Progenitor cell of endocrine pancreas (in vitro differentiated cells): ENCODE measurements around the gene ERP27. TPM values are rescaled to one million over a fixed set of nuclear protein-coding genes. Genes with fewer than 3 reads are reported as not detected.

ENCODE experiments used
- DNase-seq: peaks from one replicate; pipeline ENCODE4 v3.0.0; 2021; ENCODE audit warnings: low spot score; ENCODE audit not compliant: unreplicated experiment
- H3K27ac Mint-ChIP-seq: 2 replicates; pipeline ENCODE4 v1.8.0; 2021; ENCODE audit warnings: mild to moderate bottlenecking, moderate library complexity, mixed read lengths
- H3K27me3 Mint-ChIP-seq: 2 replicates; pipeline ENCODE4 v1.8.0; 2021; ENCODE audit warnings: mixed read lengths
- H3K36me3 Mint-ChIP-seq: 2 replicates; pipeline ENCODE4 v1.8.0; 2022; ENCODE audit warnings: mixed read lengths; ENCODE audit not compliant: insufficient read depth
- H3K4me1 Mint-ChIP-seq: 2 replicates; pipeline ENCODE4 v1.8.0; 2021; ENCODE audit warnings: low read depth, mixed read lengths
- H3K4me3 Mint-ChIP-seq: 2 replicates; pipeline ENCODE4 v1.8.0; 2021; ENCODE audit warnings: low read depth, mild to moderate bottlenecking, moderate library complexity, mixed read lengths
- H3K9me3 Mint-ChIP-seq: 2 replicates; pipeline ENCODE4 v1.8.0; 2021; ENCODE audit warnings: low read depth, mixed read lengths
- CTCF ChIP-seq: fragments of 200-600 bp; sonication (generic); IDR thresholded peaks from one replicate; pipeline ENCODE4 v1.5.0; 2021; ENCODE audit warnings: antibody characterized with exemption, mild to moderate bottlenecking; ENCODE audit not compliant: unreplicated experiment
- total RNA-seq: library from RNA; stranded (reverse); gene quantifications from 2 replicates; pipeline ENCODE4 v1.2.1, GENCODE V29; 2021

ERP27 gene
- total RNA-seq, 1 donor from 2014 or later, result 22.8 TPM

- TF ChIP-seq CTCF, result no peak
- Mint-ChIP-seq H3K4me3 (no peak overlapping the region), H3K4me1 (peaks cover 6% of the 10 kb centered on the region), H3K36me3 (no peaks in the 10 kb centered on the region), H3K27ac (no peak overlapping the region), H3K27me3 (no peaks in the 10 kb centered on the region), H3K9me3 (peaks cover 12% of the 10 kb centered on the region)
- DNase-seq, result no peak
Observed at GRCh38 chr12:14941369-14941768, 3.0 kb upstream of the ERP27 start.

- H3K9me3 Mint-ChIP-seq, result peaks cover 16% of the 10 kb centered on the region
- no peaks in the 10 kb centered on the region for H3K27me3 Mint-ChIP-seq
- no peak overlapping the region for H3K4me3 Mint-ChIP-seq
- no peak for DNase-seq
- no peak overlapping the region for H3K27ac Mint-ChIP-seq
- peaks cover 17% of the 10 kb centered on the region for H3K4me1 Mint-ChIP-seq
- peak; percentile 22 for TF ChIP-seq CTCF
- no peaks in the 10 kb centered on the region for H3K36me3 Mint-ChIP-seq
Observed at GRCh38 chr12:14937689-14938088, 648 bp downstream of the ERP27 start.

DNA sequence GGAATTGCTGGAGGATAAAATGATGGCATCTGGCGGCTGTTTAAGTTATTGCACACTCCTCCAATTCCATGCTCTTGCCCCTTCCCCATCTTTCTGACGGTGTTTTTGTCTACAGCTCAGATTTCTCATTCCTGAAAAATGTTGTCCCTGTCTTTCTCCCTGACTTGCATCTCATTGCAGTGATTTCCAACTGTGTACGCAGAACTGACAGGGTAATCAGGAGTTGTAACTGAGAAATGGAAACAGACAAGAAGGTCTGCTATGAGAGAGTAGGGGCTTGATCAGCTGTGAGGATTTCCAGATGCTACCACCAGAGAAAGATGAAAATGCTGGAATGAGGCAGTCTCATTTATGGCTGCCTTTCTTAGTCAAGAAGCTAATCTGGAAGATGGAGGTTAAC lies 1.3 kb downstream of the ERP27 start:
- no peaks in the 10 kb centered on the region for H3K27me3 Mint-ChIP-seq
- peaks cover 14% of the 10 kb centered on the region for H3K9me3 Mint-ChIP-seq
- no peak overlapping the region for H3K27ac Mint-ChIP-seq
- peaks cover 19% of the 10 kb centered on the region for H3K4me1 Mint-ChIP-seq
- no peak for TF ChIP-seq CTCF
- no peaks in the 10 kb centered on the region for H3K36me3 Mint-ChIP-seq
- no peak overlapping the region for H3K4me3 Mint-ChIP-seq
- no peak for DNase-seq

DNA sequence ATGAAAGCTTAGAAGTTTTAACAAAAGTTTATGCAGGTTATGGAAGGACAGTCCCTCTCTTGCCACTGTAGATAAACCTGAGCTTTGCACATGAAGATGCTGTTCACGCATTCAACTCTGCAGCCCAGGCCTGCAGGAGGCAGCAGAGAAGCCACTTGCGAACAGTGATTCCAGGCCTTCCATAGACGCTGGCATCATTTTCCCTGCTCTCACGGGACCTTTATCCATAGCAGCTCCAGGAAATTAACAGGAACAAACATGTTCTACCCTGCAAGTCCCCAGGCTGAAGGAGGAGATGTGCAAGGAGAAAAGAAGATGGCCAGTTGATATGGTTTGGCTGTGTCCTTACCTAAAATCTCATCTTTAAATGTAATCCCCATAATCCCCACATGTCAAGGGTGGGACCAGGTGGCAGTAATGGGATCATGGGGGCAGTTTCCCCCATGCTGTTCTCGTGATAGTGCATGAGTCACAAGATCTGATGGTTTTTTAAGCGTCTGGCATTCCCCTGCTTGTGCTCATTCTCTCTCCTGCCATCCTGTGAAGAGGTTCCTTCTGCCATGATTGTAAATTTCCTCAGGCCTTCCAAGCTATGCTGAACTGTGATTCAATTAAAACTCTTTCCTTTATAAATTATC lies 2.0 kb downstream of the ERP27 start:
- Mint-ChIP-seq H3K27me3 (no peaks in the 10 kb centered on the region), H3K9me3 (peaks cover 12% of the 10 kb centered on the region), H3K36me3 (peaks cover 1% of the 10 kb centered on the region), H3K27ac (no peak overlapping the region), H3K4me3 (no peak overlapping the region), H3K4me1 (peaks cover 22% of the 10 kb centered on the region)
- TF ChIP-seq CTCF, result no peak
- no peak for DNase-seq

DNA sequence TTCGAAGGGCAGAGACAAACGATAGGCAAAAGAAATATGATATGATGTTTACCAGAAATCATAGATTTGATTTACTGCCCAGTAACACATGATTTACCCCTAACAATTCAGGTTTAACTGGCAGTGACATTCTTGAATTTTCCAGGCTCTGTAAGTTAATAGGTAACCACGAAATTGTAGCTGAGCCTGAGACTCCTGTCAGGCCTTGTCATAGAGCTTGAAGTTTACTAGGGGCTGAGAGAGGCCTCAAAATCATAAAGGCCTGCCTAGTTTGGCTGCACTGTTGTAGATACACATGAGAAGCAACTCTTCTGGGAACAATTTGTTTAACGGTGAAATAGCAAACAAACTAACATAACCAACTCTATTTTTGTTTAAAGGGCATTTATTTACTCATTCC lies 3.3 kb downstream of the ERP27 start:
- Mint-ChIP-seq H3K27ac (peak overlapping the region; percentile 80), H3K9me3 (peaks cover 10% of the 10 kb centered on the region), H3K27me3 (no peaks in the 10 kb centered on the region), H3K4me3 (no peak overlapping the region), H3K36me3 (peaks cover 1% of the 10 kb centered on the region), H3K4me1 (peaks cover 33% of the 10 kb centered on the region)
- TF ChIP-seq CTCF, result no peak
- no peak for DNase-seq
